Hematopoietic multipotent progenitor cell treated with erythropoietin and hydrocortisone succinate and interleukin-3 and kit ligand, for 17 days (in vitro differentiated cells): ENCODE measurements around the gene MRPL20.
"Not testable (repeated sequence)": the region's sequence is repeated elsewhere in the genome, so short reads cannot be mapped to it uniquely, and the experiment has no call there.

Source experiments
- DNase-seq: peaks from one replicate; pipeline ENCODE4 v3.0.0-alpha.2; 2015; ENCODE audit warnings: low spot score

Gene MRPL20

DNA sequence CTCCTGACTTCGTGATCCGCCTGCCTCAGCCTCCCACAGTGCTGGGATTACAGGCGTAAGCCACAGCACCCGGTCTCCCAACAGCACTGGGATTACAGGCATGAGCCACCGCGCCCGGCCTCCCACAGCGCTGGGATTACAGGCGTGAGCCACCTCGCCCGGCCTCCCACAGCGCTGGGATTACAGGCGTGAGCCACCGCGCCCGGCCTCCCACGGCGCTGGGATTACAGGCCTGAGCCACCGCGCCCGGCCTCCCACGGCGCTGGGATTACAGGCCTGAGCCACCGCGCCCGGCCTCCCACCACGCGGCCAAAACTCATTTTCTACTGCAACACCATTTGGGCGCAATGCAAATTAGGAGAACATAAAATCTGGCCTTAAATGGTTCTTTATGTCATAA, 21.8 kb downstream of the MRPL20 start:
- not testable (repeated sequence) for DNase-seq

DNA sequence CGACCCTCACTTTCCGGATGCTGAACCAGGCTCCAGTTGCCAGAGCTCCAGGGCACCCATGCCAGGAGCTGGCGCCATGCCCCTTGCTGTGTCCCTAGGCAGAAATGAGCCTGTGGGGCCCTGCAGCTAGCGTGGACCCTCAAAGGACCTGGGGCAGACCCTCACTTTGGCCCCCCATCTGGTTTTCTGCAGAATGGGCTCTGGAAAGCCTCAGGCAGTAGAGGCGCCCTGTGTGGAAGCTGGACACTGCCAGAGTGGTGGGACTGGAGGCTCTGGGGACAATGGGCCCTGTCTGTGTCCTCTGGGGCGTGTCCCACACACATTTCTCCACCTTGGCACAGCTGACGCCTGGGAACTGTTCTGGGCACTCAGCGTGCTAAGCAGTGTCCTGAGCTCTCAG, 25.8 kb downstream of the MRPL20 start:
- no peak for DNase-seq

DNA sequence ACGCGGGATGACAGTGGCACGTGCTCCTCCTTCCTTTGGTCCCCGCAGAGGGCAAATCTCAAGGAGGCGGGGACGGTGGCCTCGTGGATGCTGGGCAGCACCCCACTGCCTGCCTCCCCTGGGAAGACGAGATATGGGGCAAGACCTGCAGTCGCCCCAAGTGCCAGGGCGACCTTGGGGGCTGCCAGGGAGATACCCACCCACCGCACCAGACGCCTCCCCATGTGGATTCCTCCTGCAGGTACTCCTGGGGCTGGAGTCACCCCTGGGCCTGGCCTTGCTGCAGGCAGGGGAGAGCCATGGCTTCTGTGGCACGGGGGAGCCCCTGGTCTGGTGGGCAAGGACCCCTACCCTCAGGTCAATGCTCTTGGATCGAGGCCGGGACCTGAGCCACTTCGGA, 26.2 kb downstream of the MRPL20 start:
- DNase-seq, result no peak

DNA sequence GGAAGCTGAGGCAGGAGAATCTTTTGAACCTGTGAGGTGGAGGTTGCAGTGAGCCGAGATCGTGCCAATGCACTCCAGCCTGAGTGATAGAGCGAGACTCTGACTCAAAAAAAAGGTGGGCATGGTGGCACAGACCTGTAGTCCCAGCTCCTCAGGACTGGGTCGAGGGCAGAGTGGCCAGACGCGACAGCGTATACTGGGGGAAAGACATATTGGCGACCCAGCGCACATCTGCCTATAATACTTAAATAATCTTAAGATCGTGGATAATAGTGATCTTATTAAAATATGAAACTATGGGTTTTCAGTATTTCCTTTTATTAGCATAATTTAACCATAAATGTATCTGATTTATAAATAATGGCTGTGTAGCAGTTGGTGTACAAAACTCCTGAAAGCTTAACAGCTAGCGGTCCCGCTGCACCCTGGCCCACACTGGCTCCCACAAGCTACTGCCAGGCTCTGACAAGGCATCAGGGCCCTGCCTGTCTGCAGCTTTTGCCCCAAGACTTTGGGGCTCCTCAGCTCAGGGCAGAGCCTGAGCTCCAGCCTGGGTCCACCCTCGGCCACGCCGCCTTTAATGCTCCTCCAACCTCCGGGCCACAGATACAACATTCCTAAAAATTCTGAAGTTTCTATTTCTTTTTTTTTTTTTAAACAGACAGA, 29.4 kb downstream of the MRPL20 start:
- no peak for DNase-seq

DNA sequence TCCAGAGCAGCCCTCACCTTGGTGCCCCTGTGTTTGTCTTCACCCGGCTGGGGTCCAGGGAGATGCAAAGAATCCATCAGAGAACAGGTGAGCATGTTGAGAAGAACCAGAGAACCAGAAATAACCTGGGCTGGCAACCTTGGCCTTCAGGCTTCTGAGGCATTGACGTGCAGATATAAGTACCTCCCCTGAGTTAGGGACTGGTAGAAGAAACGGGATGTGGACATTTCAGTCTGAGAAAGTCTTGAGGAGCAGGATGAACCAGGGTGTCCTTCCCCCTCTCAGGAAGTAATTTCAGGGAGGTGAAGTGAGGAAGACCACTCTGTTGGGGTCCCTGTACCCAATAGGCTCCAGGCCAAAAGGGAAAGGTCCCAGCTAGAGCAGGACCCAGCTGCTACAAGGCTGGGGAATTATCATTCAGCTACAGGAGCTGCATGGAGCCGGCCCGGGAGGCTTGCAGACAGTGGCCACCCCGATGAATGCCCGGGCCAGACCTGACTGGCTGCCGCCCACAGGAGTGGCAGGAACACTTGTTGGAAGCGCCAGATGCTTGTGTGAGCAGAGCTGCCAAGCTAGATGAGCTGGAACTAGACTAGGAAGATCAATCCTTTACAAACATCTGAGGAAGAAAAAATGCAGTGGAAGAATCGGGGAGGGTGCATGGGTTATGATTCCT, 30.4 kb downstream of the MRPL20 start:
- no peak for DNase-seq

DNA sequence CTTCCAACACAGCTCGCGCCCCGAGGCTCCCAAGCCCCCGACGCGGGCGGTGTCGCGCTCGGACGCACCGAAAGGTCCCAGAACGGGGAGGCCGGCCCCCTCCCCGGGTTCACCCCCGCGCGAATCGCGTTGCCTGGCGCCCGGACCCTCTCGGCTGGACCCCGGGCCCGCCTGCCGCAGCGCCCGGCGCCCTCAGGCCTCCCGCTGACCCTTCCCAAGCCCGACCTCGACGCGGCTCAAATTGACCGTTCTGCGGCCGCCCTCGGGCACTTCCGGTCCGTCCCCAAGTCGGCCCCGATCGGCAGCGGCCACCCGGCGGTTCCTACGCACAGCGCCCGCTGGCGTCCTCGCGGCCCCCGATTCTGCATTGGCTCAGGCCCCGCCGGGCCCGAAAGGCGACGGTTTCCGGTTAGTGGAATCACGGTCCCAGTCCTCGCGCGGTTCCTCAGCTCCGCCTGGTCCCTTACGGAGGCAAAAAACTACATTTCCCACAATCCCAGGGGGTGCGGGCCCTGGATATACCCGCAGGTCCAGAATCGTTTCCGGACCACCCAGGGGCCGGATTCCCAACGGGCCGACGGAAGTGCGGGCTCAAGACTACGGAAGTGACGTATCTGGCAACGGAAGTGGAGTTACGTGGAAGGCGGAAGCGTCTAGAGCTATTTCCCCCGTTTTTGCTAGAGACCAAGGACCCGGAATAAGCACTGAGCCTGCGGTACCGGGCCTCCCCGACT, 32.0 kb downstream of the MRPL20 start, which contains the start of gene AURKAIP1:
Gene AURKAIP1, minus strand, starts transcription at position 279 of the 734 bp plus-strand sequence. CDS start 451 bp downstream, outside the sequence.
- DNase-seq, result peak; percentile 99

DNA sequence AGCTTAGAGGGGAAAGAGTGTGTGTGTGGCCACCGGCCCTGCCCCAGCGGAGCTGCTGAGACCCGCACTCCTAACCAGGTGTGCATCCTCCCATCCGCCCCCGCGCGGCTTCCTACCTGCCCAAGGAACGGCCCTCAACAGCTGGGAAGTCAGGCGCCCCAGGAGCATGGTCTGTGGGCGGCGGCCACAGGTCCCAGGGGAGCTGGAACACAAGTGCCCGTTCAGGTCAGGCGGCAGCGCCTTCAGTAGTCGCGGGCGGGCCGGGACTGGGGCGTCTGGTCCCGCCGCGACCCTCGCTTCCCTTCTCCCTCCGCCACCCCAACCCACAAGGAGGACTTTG, 32.5 kb downstream of the MRPL20 start:
- no peak for DNase-seq

DNA sequence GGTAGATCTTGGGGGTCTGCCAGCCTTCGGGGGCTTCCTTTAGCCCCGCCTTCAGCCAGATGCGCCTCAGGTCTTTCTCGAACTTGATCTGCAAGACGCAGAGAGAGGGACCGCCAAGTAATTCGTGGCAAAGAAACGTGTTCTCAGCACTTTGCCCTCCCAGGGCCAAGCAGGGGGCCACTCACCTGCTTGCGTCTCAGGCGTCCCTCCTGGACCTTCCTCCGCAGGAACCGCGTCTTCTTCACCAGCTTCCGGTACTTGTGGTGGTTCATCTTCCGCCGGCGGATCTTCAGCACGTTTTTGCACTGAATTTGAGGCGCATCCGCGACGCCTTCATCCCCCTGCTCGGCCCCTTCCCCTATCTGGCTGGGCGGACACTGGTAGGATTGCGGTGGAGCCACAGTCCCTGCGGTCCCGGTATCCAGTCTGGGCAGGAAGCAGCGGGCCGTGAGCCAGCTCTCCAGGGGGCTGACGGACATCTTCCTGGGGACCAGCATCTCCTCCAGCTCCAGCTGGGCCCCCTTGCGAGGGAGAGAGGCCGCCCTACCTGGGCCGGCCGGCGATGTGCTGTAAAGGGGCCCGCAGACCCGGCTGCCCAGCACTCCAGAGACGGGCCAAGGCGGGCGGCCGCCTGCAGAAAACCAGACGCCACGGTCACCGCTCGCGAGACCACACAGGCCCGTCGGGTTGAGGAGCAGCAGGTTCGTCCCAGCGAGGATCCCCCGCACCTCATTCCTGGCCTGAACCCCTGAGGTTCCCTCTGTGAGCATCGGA, 33.1 kb downstream of the MRPL20 start:
- DNase-seq, result no peak

DNA sequence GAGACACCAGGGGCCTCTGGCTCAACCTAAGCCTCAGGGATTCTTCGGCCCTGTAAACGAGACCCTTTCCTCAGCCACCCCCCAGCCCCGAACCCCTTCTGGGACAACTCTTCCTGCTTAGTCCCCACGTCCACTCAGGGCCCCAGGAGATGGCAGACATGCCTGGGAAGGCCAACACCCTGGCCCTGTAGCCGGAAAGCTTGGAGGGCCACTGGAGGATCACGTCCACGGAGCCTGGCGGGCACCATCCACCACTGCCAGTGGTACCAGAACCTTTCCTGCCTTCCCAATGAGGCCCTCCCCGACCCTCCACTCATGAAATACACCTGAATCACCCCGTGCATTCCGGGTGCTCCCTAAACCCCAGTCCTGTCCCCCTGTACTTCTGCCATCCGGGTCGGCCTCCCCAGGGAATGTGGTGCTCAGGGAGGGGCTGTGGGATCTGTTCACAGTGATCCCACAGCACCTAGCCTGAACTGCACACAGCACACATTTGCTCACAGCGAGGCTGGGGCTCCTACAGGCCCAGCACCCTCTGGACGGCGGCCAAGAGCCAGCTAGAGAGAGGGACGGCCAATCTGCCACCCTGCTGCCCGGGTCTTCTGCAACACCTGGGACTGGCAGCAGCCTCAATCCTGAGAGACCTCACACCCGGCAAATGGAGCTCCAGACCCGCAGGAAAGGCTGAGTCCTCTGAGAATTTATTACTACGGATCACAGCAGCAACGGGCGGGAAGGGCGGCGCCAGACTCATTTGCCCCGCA, 33.9 kb downstream of the MRPL20 start:
- DNase-seq, result no peak

DNA sequence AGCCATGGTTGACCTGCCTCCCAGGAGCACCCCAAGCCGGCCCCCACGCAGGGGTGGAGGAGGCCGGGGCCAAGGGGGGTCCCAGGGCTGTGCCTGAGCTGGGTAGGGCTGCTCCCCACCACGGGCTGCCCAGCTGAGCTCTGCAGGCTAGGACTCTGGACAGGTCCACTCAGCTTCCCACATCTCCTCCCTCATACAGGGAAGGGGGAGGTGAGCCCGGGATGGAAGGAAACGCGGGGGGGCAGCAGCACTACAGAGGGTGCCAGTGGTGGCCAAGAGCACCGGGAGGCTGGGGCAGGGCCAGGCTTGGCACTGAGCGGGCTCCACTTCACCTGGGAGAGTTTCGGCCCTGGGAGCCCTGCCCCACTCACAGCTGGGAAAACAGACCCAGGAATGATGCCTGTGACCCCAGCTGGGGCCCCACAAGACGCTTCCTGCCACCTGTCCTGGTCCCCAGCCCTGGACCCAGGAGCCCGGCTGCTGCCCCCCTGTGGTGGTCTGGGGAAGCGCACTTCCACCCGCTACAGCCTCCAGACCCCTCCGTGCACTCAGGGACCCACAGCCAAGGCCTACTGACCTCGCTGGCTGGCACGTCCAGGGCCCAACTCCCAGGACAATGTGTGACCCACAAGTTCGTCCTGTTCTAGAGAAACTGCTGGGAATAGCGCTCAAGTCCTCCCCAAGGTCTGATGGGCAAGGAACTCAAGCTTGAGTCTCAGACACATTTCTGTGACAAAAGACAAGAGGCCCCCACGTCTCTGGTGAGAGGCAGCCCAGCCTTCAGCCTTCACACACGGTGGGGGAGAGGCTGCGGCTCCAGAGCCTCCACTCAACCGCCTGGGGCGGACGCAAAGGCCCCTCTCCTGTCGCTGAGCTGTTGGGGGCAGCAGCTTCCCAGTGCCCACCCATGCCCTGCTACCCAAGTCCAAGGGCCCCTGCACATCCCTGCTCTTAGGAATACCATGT, 35.1 kb downstream of the MRPL20 start:
- peak; percentile 75 for DNase-seq

DNA sequence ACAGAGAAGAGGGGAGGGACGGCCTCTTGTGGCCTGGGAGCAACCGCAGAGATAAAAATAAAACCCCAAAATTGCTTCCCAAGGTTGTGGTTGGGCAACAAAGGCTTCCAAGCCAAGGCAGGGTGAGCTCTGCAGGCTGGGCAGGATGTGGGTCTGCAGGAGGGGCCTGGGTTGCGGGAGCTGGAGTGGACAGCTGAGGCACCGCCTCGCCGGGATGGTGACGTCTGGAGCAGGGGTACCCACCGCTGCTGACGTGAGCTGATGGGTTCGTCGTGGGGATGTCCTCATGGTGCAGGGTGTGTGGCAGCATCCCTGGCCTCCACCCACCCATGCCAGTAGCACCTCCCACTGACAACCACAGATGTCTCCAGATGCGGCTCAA, 35.7 kb downstream of the MRPL20 start:
- DNase-seq, result no peak

DNA sequence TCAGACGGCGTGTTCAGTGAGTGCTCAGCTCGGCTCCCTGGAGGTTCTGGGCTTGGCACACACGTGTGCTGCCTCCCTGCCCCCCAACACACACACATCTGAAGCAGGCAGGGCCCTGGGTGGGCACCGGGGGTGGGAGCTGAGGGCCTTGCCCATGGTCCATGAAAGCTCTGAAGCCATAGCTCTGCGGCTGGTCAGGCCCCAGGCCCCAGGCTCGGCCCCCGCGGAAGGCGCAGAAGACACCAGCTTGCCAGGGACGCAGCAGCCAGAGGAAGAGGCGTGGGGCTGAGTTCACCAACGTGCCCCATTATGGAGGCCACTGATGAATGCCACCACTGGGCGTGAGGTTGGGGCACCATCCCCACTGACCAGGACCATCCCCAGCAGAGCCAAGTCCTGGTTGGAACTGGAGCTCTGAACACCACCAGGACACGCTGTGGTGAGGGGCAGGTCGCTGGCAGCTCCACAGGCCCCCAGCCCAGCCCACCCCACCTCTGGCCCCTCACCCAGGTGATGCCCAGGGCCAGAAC, 36.3 kb downstream of the MRPL20 start:
- no peak for DNase-seq

DNA sequence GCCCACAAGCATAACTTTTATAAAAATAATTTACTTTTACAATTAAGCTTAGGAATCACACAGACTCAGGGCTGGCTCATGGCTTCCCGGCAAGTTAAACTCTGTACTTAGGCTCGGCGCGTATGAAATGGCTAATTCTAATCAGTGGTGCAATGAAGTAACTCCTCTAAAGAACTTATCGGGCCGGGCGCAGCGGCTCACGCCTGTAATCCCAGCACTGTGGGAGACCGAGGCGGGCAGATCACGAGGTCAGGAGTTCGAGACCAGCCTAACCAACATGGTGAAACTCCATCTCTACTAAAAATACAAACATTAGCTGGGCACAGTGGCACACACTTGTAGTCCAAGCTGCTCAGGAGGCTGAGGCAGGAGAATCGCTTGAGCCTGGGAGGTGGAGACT, 37.0 kb downstream of the MRPL20 start:
- DNase-seq, result not testable (repeated sequence)

DNA sequence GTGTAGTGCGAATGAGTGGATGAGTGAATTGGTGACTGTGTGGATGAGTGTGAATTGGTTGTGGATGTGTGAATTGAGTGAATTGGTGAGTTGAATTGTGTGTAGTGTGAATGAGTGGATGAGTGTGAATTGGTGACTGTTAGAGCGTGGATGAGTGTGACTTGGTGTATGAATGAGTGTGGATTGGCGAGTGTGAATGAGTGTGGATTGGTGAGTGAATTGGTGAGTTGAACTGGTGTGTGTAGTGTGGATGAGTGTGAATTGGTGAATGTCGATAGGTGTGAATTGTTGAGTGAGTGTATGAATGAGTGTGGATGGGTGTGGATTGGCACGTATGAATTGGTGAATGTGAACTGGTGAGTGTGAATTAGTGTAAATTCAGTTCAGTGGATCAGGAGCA, 39.8 kb downstream of the MRPL20 start:
- no peak for DNase-seq

DNA sequence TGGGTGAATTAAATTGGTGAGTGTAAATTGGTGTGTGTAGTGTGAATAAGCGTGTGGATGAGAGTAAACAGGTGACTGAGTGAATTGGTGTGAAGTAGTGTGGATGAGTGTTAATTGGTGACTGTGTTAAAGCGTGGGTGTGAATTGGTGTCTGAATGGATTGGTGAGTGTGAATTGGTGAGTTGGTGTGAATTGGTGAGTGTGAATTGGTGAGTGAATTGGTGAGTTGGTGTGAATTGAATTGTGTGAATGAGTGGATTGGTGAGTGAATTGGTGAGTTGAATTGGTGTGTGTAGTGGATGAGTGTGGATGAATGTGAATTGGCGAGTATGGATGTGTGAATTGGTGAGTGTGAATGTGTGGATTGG, 40.4 kb downstream of the MRPL20 start:
- DNase-seq, result no peak

DNA sequence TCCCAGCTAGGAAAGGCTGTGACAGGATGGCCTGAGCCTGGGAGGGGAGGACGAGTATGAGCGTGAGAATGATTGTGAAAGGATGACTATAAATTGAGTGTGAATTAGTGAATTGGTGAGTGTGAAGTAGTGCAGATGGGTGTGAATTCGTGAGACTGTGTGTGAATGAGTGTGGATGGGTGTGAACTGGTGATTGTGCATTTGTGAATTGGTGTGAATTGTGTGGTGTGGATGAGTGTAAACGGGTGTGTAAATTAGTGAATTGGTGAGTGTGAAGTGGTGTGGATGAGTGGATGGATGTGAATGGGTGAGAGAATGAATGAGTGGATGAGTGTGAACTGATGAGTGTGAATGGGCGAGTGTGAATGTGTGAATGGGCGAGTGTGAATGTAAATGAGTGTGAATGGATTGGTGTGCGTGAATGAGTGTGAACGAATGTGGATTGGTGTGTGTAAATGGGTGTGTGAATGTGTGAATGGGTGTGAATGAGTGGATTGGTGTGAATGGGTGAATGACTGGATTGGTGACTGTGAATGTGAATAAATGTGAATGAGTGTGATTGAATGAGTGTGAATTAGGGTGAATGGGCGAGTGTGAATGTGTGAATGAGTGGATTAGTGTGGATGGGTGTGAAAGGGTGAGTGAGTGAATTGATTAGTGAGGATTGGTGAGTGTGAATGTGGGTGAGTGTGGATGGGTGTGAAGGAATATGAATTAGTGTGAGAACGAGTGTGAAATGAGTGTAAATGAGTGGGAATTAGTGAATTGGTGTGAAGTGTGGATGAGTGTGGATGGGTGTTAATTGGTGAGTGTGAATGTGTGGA, 41.0 kb downstream of the MRPL20 start:
- DNase-seq, result no peak

DNA sequence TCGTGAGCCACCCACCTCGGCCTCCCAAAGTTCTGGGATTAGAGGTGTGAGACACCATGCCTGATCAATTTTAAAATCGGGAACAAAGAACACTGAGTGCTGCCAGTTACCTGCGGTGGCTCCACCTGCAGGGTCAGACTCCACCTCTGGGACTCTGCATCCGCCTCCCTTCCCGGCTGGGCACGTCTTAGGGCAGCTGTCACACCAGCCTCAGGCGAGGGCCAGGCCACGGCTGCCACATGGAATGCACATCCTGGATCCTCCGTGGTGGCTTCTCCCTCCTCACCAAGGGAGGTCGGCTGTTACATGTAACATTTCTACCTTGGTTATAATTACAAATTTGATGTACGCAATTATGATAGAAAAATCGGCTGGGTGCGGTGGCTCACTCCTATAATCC, 42.8 kb downstream of the MRPL20 start:
- no peak for DNase-seq

DNA sequence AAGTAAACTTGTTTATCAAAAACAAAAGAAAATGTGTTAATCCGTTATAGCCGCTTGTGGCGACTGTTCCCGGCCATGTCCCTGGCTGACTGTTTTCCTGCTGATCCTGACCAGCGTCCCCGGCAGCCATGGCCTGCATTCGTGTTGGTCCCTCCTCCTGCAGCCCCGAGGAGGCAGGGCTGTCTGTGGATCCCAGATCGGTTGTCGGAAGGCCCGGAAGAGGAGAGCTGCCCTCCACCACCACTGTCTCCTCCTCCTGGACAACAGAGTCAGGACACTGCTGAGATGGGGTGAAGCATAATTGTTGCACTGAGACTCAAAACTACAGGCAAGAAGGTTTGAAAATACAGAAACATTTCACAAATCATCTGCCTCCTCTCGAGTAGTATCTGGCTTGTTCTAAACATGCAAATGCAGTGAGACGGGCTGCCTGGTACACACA, 45.1 kb downstream of the MRPL20 start:
- no peak for DNase-seq

DNA sequence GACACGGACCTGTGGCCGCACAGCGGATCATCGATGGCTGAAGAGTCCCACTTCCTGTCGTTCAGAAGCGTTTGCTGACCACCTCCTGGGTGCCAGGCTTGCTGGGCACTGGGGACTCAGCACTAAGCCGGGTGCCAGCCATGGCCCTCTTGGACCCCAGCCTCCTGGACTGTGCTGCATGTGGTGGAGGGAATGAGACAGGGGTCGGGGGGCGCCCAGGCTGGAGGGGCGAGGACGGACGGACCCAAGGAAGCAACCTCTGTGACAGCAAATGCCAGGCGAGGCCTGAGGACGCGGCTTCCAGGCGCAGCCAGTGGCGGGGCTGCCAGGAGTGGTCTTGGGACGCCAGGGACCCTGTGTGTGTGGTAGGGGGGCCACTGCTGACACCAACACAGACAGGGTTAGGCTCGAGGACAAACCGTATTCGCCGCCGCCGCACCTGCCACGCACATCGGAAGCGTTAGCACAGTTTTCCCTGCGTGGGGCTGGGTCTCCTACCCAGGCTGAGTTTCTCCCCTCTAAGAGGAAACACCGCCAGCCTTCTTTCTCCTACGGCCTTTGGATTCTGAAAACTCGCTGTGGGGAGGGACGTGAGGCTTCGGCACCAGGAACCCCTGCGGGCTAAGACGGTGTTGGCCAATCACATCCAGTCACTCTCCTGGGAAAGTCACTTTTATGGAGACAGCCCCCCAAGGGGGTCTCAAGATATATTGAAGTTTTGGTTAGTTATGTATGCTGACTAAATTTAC, 45.7 kb downstream of the MRPL20 start:
- DNase-seq, result no peak
